Body of pancreas (tissue), 4 donors: ENCODE data around the gene CDHR4. TPM values are rescaled to one million over a fixed set of nuclear protein-coding genes. Genes with fewer than 3 reads are reported as not detected.

Experiments
- ATAC-seq: fragments of 150-250 bp; one replicate; pipeline ENCODE4 v1.9.1; 2016
- DNase-seq, 4 donors: peaks; one replicate each; pipeline ENCODE4 v3.0.0-alpha.2; 2019
- H3K27ac ChIP-seq, 4 donors: fragments of 200-600 bp; sonication (generic); 1 replicate in 3 of 4; 2 replicates in 1 of 4; pipeline versions ENCODE4 v1.5.1 to v1.6.1; 2016 to 2019; ENCODE audit warnings: mild to moderate bottlenecking in 1 of 4, mixed read lengths in 1 of 4, moderate library complexity in 1 of 4
- H3K27me3 ChIP-seq, 2 donors: fragments of 200-600 bp; sonication (generic); one replicate each; pipeline ENCODE4 v1.6.0; 2016; ENCODE audit warnings: mild to moderate bottlenecking in 1 of 2
- H3K36me3 ChIP-seq, 2 donors: fragments of 200-600 bp; sonication (generic); replicated peaks in 1 of 2; 2 replicates each; pipeline ENCODE4 v1.5.1; 2016; ENCODE audit warnings: low read depth in 2 of 2; ENCODE audit not compliant: insufficient read depth in 1 of 2
- H3K4me1 ChIP-seq: fragments of 200-600 bp; sonication (generic); one replicate; pipeline ENCODE4 v1.6.0; 2016
- H3K4me3 ChIP-seq, 2 donors: fragments of 200-600 bp; sonication (generic); 1 replicate in 1 of 2; 2 replicates in 1 of 2; pipeline ENCODE4 v1.5.1; 2016 to 2019
- H3K9me3 ChIP-seq, 3 donors: fragments of 200-600 bp; sonication (generic); 1 replicate in 2 of 3; 2 replicates in 1 of 3; pipeline ENCODE4 v1.5.1; 2016
- POLR2A ChIP-seq, 3 donors: fragments of 450-650 bp; IDR thresholded peaks; one replicate each; pipeline ENCODE4 v1.6.1; 2016; ENCODE audit warnings: antibody characterized with exemption in 3 of 3, mild to moderate bottlenecking in 2 of 3
- WGBS, 2 donors: methylation state at CpG; one replicate each; pipeline ENCODE4 v1.1.5; 2017; 5-methylcytosine and 5-hydroxymethylcytosine counted together
- intact Hi-C: fragments of 100-400 bp; cut with DNase I; formaldehyde crosslinking; loops from one replicate; pipeline ENCODE4 v1.15.1; 2023
- total RNA-seq, 2 donors: library from RNA; depleted of rRNA; stranded (reverse); fragments of >200 nt; gene quantifications; one replicate each; pipeline ENCODE4 v1.1.0, GENCODE V29; 2016
- TF ChIP-seq, protein P1 (sequence below), 7 experiments: fragments of 450-650 bp in 4 of 7; fragments of 200-600 bp in 3 of 7; sonication (generic) in 3 of 7; IDR thresholded peaks; one replicate each; pipeline ENCODE4 v1.5.1; 2016 to 2019; ENCODE audit warnings: antibody characterized with exemption in 7 of 7

Gene CDHR4
- total RNA-seq, 2 donors from 2014 or later, result 0.26 TPM; not detected in 1

DNA sequence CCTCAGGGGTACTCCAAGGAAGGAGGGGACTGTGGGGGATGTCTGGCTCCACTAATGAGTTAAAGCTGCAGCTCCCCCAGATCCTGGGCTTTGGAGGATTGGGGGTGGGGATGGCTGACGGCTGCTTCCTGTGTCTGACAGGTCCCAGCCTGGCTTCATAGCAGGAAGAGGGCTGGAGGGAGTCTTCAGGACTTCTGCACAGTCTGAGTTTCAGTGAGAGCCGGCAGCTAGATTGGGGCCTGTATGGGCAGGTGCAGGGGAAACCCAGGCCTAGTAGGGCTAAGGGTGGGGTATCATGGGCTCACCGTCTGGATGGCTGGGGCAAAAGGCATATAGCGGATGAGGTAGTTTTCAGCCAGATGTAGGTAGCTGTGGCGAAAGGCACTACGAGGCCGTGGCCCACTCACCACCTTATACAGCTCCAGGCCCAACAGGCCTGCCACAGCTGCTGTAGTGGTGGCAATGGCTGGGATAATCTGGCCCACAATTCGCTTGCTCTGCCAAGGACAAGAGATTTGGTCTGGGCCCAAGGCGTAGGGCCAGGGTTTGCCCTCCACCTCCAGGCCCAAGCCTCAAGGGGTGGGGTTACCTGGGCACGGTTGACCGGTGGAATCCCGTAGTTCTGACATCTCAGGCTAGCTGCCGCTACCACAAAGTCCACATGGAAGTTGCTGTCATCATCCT lies 7.9 kb upstream of the CDHR4 start:
- H3K27me3 ChIP-seq, result no peaks in the 10 kb centered on the region
- intact Hi-C loops, result loop anchor here (5.0 kb wide), 1 partner anchor 100 kb away; no protein-coding TSS in a partner anchor
- TF ChIP-seq, protein P1, sequence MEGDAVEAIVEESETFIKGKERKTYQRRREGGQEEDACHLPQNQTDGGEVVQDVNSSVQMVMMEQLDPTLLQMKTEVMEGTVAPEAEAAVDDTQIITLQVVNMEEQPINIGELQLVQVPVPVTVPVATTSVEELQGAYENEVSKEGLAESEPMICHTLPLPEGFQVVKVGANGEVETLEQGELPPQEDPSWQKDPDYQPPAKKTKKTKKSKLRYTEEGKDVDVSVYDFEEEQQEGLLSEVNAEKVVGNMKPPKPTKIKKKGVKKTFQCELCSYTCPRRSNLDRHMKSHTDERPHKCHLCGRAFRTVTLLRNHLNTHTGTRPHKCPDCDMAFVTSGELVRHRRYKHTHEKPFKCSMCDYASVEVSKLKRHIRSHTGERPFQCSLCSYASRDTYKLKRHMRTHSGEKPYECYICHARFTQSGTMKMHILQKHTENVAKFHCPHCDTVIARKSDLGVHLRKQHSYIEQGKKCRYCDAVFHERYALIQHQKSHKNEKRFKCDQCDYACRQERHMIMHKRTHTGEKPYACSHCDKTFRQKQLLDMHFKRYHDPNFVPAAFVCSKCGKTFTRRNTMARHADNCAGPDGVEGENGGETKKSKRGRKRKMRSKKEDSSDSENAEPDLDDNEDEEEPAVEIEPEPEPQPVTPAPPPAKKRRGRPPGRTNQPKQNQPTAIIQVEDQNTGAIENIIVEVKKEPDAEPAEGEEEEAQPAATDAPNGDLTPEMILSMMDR (IDR thresholded peaks at IDR 0.05), result no peak
- no peak for TF ChIP-seq POLR2A (IDR thresholded peaks at IDR 0.05)
- H3K4me1 ChIP-seq, result peaks cover 50% of the 10 kb centered on the region
- peak overlapping the region in 1 of 4 donors; percentile 16 for H3K27ac ChIP-seq
- no peak for DNase-seq
- no peaks in the 10 kb centered on the region for H3K9me3 ChIP-seq
- no peaks in the 10 kb centered on the region for H3K36me3 ChIP-seq
- ATAC-seq, result no peak
- WGBS, 2 donors, result 73 to 82% methylated on average over 9 to 13 of the region's 13 CpGs
- no peak overlapping the region for H3K4me3 ChIP-seq

DNA sequence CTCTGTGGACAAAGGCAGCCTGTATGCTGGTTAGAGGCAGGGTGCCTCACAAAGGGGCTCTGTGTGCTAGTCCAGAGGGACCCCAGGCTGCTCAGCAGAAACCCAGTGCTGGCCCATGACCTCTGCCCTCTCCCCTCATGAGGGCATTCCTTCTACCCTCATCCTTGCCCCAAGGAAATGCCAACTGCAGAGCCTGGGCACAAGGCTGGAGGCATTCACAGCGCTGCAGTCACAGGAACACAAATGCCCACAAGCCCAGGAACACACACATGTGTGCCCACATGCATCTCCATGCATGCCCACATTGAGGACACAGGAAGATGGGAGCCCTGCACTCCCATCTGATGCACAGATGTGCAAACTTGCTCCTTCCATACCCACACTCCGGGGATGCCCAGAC lies 7.2 kb upstream of the CDHR4 start:
- Histone ChIP-seq H3K27ac (peak overlapping the region in 1 of 4 donors; percentile 16), H3K9me3 (no peaks in the 10 kb centered on the region), H3K4me1 (peaks cover 50% of the 10 kb centered on the region), H3K27me3 (no peaks in the 10 kb centered on the region), H3K4me3 (no peak overlapping the region), H3K36me3 (no peaks in the 10 kb centered on the region)
- 67% methylated on average over 2 of the region's 2 CpGs; no CpG with 5 or more reads in 1 of the 2 donors for WGBS, 2 donors
- no peak for TF ChIP-seq POLR2A (IDR thresholded peaks at IDR 0.05)
- TF ChIP-seq, protein P1 (IDR thresholded peaks at IDR 0.05), result no peak
- intact Hi-C loops, result loop anchor here (5.0 kb wide), 1 partner anchor 100 kb away; no protein-coding TSS in a partner anchor
- ATAC-seq, result no peak
- DNase-seq, result no peak

DNA sequence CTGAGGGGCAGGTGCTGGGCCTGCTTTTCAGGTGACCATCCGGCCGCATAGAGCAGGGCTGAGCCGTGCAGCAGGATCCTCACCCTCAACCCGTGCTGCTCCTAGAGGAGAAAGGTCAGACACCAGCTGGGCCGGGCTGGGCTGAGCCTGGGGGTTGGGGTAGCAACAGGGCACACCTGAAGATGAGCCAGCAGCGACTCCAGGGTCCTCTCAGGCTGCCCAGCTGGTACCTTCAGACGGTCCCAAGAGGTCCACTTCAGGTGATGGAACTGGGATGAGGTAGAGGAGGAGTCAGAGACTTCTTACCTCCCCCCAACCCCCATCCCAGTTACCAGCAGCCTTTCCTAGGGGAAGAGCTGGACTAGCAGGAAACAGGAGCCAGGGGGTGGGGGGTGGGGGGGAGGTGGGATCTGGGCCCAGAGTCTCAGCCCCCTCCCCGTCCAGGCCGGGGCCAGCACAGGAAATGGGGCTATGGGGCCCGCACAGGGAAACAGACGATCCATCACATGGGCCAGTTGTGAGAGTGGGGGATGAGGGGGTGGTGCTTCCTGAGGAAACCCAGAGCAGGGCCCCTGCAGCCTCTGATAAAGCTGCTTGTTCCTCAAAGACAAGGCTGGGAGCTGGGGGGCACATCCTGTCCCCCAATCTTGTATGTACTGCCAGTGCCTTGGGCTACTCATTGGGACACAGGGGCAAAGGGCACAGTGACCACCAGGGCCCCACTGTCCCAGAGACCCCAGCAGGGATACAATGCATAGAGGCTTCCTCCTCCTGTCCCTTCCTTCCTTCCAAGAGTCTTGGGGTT lies 6.4 kb upstream of the CDHR4 start:
- DNase-seq (peak in 1 of 4 donors; percentile 25), ATAC-seq (no peak)
- Histone ChIP-seq H3K9me3 (no peaks in the 10 kb centered on the region), H3K36me3 (no peaks in the 10 kb centered on the region), H3K27ac (peak overlapping the region in 3 of 4 donors; percentile 22 to 73 (median 65)), H3K27me3 (no peaks in the 10 kb centered on the region), H3K4me3 (no peak overlapping the region), H3K4me1 (peaks cover 50% of the 10 kb centered on the region)
- intact Hi-C loops, result loop anchor here (5.0 kb wide), 1 partner anchor 101 kb away; no protein-coding TSS in a partner anchor
- WGBS, 2 donors, result 50 to 67% methylated on average over 4 to 11 of the region's 11 CpGs
- no peak for TF ChIP-seq POLR2A (IDR thresholded peaks at IDR 0.05)

DNA sequence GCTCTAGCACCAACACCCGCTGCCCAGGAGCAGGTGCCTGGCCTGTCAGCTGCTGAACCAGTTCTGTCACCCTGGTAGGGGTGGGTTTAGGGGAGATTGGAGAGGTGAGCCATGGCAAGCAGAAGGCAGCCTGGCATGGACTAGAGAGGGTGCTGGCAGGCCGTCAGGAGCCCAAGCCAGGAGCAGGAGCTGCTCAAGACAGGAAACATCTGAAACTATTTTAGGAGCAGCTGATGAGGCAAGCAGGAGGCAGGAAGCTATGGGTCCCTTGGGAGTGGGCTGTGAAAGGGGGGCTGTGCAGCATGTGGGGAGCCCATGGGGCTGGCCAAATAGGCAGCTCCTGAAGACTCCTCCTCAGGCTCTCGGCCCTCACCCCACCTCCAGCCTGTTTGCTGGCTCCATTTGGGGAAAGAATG lies 5.7 kb upstream of the CDHR4 start:
- whole genome bisulfite sequencing, 2 donors, result 20 to 38% methylated on average over 3 of the region's 3 CpGs
- Histone ChIP-seq H3K27me3 (no peaks in the 10 kb centered on the region), H3K4me1 (peaks cover 50% of the 10 kb centered on the region), H3K27ac (peak overlapping the region in 3 of 4 donors; percentile 22 to 73 (median 65)), H3K36me3 (no peaks in the 10 kb centered on the region), H3K9me3 (no peaks in the 10 kb centered on the region), H3K4me3 (no peak overlapping the region)
- peak; percentile 76 for ATAC-seq
- peak; percentile 40 to 88 (median 84) for DNase-seq
- intact Hi-C loops, result loop anchor here (5.0 kb wide), 1 partner anchor 102 kb away; no protein-coding TSS in a partner anchor
- TF ChIP-seq, protein P1 (IDR thresholded peaks at IDR 0.05), result no peak
- no peak for TF ChIP-seq POLR2A (IDR thresholded peaks at IDR 0.05)
